ENCODE data around the gene CISTR.

GRCh38 chr12:53754633-53755264 is 3.0 kb upstream of the CISTR start:
- TF ChIP-seq GATA2 (IDR thresholded peaks at IDR 0.05; ENCODE audit: low read depth, low read length) (no peak), GATA3 (IDR thresholded peaks at IDR 0.05; ENCODE audit: low read depth, low read length) (no peak)
